IPS-18a (cell line): Measurements from ENCODE around the gene TRRAP.

Source experiments
- H3K27ac ChIP-seq: one replicate; pipeline ENCODE4 v1.5.1; 2013; ENCODE audit warnings: low read length
- H3K27me3 ChIP-seq: one replicate; pipeline ENCODE4 v1.6.1; 2013; ENCODE audit warnings: mild to moderate bottlenecking, low read length; ENCODE audit not compliant: control insufficient read depth, insufficient read depth
- H3K36me3 ChIP-seq: one replicate; pipeline ENCODE4 v1.6.1; 2013; ENCODE audit warnings: low read depth, low read length; ENCODE audit not compliant: control insufficient read depth
- H3K4me1 ChIP-seq: one replicate; pipeline ENCODE4 v1.6.1; 2013; ENCODE audit warnings: low read depth, low read length; ENCODE audit not compliant: control insufficient read depth
- H3K4me3 ChIP-seq: one replicate; pipeline ENCODE4 v1.5.1; 2013; ENCODE audit warnings: low read length
- H3K9ac ChIP-seq: one replicate; pipeline ENCODE4 v1.6.1; 2013; ENCODE audit warnings: mild to moderate bottlenecking, low read length, moderate library complexity
- H3K9me3 ChIP-seq: one replicate; pipeline ENCODE4 v1.6.1; 2013; ENCODE audit warnings: low read depth, low read length; ENCODE audit not compliant: control insufficient read depth

TRRAP gene

DNA sequence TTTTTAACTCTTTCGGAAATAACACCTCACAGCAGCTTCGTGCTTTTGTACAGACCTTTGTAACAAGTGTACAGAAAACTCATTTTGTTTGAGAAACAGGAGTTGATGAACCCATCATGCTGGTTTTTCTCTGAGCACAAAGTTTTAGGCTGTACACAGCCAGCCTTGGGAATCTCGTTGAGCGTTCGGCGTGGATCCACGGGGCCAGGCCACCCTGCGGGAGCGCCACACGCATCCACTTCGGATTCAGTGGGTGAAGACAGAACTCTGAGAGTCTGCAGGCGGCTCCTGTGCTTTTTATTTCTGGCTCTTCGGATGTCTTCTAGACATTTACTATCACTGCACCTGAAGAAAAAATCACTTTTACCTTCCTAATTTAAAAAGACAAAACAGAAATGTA is 134.4 kb downstream of the TRRAP start:
- no peak overlapping the region for H3K27ac ChIP-seq
- H3K9ac ChIP-seq: no peak overlapping the region
- H3K27me3 ChIP-seq: no peaks in the 10 kb centered on the region
- H3K36me3 ChIP-seq: peaks cover 68% of the 10 kb centered on the region
- H3K9me3 ChIP-seq: no peaks in the 10 kb centered on the region
- H3K4me3 ChIP-seq: no peak overlapping the region
- H3K4me1 ChIP-seq: no peaks in the 10 kb centered on the region

DNA sequence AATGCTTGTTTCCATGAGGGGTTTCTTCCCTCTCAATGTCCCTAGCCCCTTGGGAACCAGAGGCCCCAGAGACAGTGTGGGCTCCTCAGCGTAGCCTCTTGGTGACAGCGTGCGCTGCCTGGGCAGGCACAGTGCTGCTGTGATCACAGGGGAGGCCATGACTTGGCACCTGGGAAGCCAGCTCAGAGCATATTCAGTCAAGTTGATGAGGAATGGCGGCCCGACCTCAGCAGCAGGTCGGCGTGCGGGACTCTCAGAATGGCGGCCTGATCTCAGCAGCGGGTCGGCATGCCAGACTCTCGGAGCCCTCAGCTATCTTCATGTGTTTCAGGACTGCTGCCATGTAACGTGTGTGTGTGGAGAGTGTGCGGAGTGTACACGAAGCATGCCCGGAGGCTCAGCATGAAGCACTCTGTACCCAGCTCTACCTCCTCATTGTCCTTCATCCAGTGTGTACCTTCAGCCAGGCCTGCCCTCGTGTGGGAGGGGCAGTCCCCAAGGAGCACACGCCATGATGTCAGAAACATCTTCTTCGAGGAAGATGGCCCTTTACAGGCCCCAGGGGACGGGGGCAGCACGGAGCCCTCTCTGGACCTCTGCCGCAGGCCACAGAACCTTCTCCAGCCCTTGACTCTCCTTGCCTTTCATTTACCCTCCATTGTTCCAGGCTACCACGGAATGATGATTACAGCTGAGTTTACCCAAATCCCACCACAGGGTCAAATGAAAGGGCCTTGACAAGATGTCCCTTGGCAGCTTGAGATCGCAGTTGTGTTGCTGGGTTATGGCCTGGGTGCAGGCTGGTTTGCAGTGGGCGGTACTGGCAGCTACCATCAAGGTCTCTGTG is 135.2 kb downstream of the TRRAP start:
- Histone ChIP-seq H3K27ac (no peak overlapping the region), H3K4me3 (no peak overlapping the region), H3K4me1 (no peaks in the 10 kb centered on the region), H3K36me3 (peaks cover 63% of the 10 kb centered on the region), H3K9me3 (no peaks in the 10 kb centered on the region), H3K9ac (no peak overlapping the region), H3K27me3 (no peaks in the 10 kb centered on the region)

DNA sequence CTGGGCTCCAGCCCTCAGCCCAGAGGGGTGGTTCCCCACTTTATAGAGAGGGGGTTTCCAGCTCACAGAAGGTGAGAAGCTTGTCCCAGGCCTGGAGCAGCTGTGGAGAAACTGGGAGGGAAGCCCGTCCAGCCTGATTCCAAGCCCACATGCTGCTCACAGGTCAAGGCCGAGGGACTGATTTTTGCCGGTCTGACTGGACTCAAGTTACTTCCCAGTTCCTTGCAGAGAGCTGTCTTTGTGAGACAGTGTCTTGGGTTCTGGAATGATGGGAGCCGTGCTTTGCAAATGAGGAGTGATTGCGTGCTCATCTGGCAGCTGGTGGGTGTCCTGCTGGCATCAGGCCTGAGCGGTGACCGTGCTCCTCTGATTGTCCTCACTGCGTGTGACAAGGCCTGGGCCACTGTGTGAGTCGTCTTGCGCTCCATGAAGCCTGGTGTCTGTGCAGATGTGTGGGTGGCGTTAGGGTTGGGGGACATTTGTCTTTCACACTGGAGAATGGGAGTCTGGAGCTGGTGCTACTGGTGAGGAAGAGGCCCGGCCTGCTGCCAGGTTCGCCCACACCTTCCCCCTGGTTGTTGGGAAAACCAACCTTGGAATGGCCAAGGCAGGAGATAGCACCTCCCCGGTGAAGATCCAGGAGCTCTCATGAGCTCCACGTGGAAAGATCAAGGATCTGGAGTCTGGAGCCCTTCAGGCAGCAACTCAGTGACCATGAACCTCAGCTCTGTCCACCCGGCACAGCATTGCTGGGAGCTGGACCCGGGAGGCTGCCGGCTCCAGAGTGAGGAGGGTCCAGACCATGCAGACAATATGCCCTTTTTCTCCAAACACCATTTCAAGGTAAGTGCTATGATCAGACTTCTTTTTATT is 136.0 kb downstream of the TRRAP start:
- peaks cover 55% of the 10 kb centered on the region for H3K36me3 ChIP-seq
- H3K9me3 ChIP-seq: no peaks in the 10 kb centered on the region
- H3K9ac ChIP-seq: no peak overlapping the region

DNA sequence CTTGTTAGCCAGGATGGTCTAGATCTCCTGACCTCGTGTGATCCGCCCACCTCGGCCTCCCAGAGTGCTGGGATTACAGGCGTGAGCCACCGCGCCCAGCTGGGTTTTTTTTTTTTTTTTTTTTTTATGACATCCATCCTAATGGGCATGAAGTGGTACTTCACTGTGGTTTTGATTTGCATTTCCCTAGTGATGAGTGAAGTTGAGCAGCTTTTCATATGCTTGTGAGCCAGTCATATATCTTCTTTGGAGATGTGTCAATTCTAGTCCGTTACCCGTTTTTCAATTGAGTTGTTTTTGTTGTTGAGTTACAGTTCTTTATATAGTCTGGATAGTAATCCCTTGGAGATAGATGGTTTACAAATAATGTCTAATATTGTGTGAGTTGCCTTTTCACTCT is 137.9 kb downstream of the TRRAP start:
- Histone ChIP-seq H3K9me3 (no peaks in the 10 kb centered on the region), H3K4me3 (no peak overlapping the region), H3K4me1 (peaks cover 3% of the 10 kb centered on the region), H3K27me3 (no peaks in the 10 kb centered on the region), H3K36me3 (peaks cover 54% of the 10 kb centered on the region), H3K9ac (no peak overlapping the region), H3K27ac (no peak overlapping the region)

More for the DNA sequence above, 136.0 kb downstream of the TRRAP start:
- Histone ChIP-seq H3K4me3 (no peak overlapping the region), H3K27me3 (no peaks in the 10 kb centered on the region), H3K4me1 (no peaks in the 10 kb centered on the region), H3K27ac (no peak overlapping the region)

DNA sequence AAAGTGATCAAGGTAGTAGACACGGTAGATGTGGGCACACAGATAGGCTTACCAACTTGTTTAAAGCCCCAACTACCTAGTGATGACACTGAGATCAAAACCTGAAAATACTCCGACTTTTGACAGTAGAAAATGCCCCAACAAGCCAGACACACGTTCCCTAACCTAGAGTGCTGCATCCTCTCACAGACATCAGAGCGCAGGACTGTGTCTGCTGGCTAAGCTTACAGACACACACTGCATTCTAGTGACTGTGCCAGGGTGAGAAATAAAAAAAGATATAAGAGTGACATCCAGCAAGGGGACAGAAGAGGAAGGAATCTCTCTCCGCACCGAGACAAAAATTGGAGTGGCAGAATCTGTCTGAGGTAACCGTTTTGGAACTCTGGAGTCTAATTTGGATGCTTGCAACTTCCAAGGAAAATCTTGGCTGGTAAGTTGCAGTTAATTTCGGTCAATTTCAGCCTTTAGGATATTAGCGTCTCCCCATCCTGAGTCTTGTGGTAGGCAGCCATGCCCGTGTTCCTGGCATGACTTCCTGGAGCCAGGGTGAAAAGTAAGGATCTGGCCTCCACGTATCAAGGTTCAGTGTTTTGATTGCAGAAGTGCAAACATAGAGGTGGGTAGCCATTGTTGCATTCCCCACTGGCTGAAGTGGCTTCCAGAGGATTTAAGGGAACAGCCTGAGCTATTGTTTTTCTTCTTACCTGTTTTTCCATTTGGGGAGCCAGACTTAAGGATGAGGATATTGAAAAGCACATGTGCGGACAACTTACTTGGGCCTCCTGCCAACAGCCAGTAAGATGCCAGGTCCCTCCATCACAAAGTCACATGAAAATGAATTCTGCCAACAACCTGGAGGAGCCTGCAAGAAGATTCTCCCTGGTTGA is 141.4 kb downstream of the TRRAP start:
- H3K4me3 ChIP-seq: no peak overlapping the region
- H3K4me1 ChIP-seq: peaks cover 5% of the 10 kb centered on the region
- no peak overlapping the region for H3K9ac ChIP-seq
- peaks cover 22% of the 10 kb centered on the region for H3K36me3 ChIP-seq
- H3K9me3 ChIP-seq: no peaks in the 10 kb centered on the region
- H3K27me3 ChIP-seq: no peaks in the 10 kb centered on the region
- no peak overlapping the region for H3K27ac ChIP-seq

DNA sequence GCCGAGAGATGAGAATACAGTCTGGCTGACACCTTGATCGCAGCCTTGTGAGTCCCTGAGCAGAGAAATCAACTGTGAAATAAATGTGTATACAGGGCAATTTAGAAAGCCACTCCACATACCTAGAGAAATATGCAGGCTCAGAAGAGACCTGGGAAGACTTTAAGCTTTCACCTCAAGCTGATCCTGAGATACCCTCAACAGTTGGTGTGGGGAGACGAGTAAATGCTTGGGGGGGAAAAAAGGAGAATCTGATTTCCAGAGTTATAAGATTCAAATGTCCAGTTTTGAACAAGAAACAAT is 142.0 kb downstream of the TRRAP start:
- Histone ChIP-seq H3K36me3 (peaks cover 18% of the 10 kb centered on the region), H3K4me3 (no peak overlapping the region), H3K9me3 (no peaks in the 10 kb centered on the region), H3K9ac (no peak overlapping the region), H3K27ac (no peak overlapping the region), H3K27me3 (no peaks in the 10 kb centered on the region), H3K4me1 (peaks cover 5% of the 10 kb centered on the region)

DNA sequence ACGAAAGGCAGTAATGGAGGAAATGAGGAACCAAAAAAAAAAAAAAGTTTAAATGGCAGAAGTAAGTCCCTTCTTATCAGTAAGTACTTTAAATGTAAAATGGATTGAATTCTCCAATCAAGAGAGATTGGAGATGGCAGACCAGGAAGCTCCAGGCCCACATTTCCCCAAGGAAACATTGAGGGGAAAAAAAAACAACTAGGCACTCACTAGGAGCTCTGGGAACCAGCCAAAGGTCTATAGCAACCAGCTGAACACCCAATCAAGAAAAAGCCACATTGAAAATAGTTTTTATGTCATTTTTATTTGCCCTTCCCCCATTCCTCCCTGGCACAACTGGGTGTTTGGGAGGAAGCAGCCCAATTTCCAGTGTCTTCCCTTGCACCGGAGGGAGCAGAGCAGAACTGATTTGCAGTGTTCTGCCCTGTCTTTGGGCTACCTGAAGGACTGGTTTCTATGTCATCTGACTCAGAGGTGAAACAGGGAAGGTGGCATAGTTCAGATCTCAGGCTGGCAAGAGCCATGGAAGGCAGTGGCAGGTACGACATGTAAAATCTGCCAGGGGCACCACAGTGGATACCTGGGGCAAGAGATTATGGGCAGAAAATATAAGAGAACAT is 143.7 kb downstream of the TRRAP start:
- no peaks in the 10 kb centered on the region for H3K9me3 ChIP-seq
- no peak overlapping the region for H3K27ac ChIP-seq
- no peaks in the 10 kb centered on the region for H3K27me3 ChIP-seq
- H3K4me3 ChIP-seq: no peak overlapping the region
- H3K9ac ChIP-seq: no peak overlapping the region
- peaks cover 14% of the 10 kb centered on the region for H3K36me3 ChIP-seq
- H3K4me1 ChIP-seq: peaks cover 5% of the 10 kb centered on the region

DNA sequence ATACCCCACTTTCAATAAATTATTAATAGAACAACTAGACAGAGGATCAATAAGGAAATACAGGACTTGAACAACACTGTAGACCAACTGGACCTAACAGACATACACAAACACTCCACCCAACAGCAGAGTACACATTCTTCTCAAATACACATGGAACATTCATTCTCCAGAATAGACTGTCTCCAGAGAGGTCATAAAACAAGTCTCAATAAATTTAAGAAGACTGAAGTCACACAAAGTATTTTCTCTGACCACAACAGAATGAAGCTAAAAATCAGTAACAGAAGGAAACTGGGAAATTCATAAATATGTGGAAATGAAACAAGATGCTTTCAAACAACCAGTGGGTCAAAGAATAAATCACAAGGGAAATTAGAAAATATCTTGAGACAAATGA is 145.7 kb downstream of the TRRAP start:
- no peak overlapping the region for H3K27ac ChIP-seq
- H3K27me3 ChIP-seq: no peaks in the 10 kb centered on the region
- peaks cover 19% of the 10 kb centered on the region for H3K36me3 ChIP-seq
- no peaks in the 10 kb centered on the region for H3K9me3 ChIP-seq
- H3K4me1 ChIP-seq: peaks cover 5% of the 10 kb centered on the region
- H3K9ac ChIP-seq: no peak overlapping the region
- H3K4me3 ChIP-seq: no peak overlapping the region

DNA sequence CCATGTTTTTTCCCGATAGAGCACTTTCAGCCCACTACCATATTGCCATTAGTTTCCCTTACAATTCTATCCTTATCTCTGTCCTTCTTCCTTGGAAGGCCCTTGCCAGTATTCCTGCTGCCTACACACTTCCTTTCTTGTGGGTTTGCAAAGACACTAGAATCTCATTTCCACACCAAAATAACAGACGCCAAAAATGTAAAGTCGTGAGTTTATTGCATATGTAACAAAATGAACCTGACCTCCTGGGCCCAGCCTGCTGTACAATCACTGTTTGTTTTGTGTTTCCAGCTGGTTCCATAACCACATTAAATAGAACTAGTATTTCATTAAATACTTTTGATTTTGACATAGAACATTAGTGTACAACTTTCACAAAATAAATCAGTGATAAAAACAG is 148.9 kb downstream of the TRRAP start:
- Histone ChIP-seq H3K36me3 (peaks cover 36% of the 10 kb centered on the region), H3K4me1 (no peaks in the 10 kb centered on the region)

DNA sequence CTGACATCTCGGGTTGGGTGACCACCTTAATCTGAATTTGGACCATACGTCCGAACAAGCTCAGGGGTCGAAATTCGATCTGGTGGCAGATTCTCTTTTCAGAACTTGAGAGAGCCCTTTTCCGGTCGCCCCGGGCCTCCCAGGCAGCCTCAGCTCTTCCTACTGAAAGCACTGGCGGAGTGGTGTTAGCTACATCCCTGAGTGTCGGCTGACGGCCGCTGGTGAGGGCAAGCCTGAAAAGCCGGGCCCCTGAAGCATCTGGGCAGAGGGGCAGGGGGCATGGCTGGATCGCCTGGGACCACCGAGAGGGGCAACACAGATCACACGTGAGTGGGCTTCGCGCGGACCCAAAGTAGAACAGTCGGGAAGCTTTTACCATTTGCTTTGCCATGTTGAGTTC is 149.5 kb downstream of the TRRAP start:
- Histone ChIP-seq H3K27me3 (no peaks in the 10 kb centered on the region), H3K9me3 (no peaks in the 10 kb centered on the region), H3K27ac (no peak overlapping the region), H3K36me3 (peaks cover 40% of the 10 kb centered on the region), H3K4me3 (no peak overlapping the region), H3K9ac (no peak overlapping the region), H3K4me1 (no peaks in the 10 kb centered on the region)

More for the DNA sequence above, 148.9 kb downstream of the TRRAP start:
- Histone ChIP-seq H3K9ac (no peak overlapping the region), H3K9me3 (no peaks in the 10 kb centered on the region), H3K27ac (no peak overlapping the region), H3K4me3 (no peak overlapping the region), H3K27me3 (no peaks in the 10 kb centered on the region)
